HepG2 (cell line): ENCODE results near the gene KRTAP4-7. TPM values are rescaled to one million over a fixed set of nuclear protein-coding genes. Genes with fewer than 3 reads are reported as not detected.

Experiments used
- ATAC-seq: fragments of 200-7000 bp; cut with Tn5 transposase; 3 replicates; pipeline ENCODE4 v1.9.1; 2020; ENCODE audit warnings: mild to moderate bottlenecking, moderate library complexity
- BruUV-seq: library from RNA; stranded (reverse); fragments of 400-500 nt; replicated peaks from 2 replicates; lab custom pipeline; 2021; lab: Mats Ljungman, UMichigan
- CTCF ChIA-PET: fragments of 300-600 bp; formaldehyde crosslinking; extraction: SDS; loops from one replicate; lab custom pipeline; 2021; ENCODE audit warnings: low total read pairs, inconsistent platforms, low intra/inter-chr PET ratio; lab: Yijun Ruan, JAX
- POLR2A ChIA-PET: fragments of 350-600 bp; sonication (Branson Sonifier 250); formaldehyde crosslinking; loops from one replicate; lab custom pipeline; 2020; ENCODE audit warnings: antibody characterized with exemption, inconsistent platforms; lab: Yijun Ruan, JAX
- DNase-seq: peaks from one replicate; pipeline ENCODE4 v3.0.0-alpha.2; 2015; ENCODE audit warnings: low spot score
- FAIRE-seq: peaks from 3 replicates; lab custom pipeline; 2011; peaks lifted over from hg19 to GRCh38; lab: Jason Lieb, UNC
- H2AFZ ChIP-seq: one replicate; pipeline ENCODE4 v1.6.1; 2011; ENCODE audit warnings: low read length, inconsistent platforms
- H3K27ac ChIP-seq: fragments of 300-600 bp; 3 replicates; pipeline ENCODE4 v1.8.0; 2011; ENCODE audit warnings: mixed run types, mild to moderate bottlenecking, mixed read lengths, low read length, inconsistent platforms; ENCODE audit not compliant: insufficient read depth; ENCODE audit errors: extremely low read length
- H3K27me3 ChIP-seq, 2 experiments: fragments of 200-600 bp in 1 of 2; 2 replicates in 1 of 2; 3 replicates in 1 of 2; pipeline versions ENCODE4 v1.6.0 to v1.8.0; 2011; ENCODE audit warnings: low read length in 2 of 2, mild to moderate bottlenecking in 2 of 2, moderate library complexity in 2 of 2, inconsistent platforms in 1 of 2; ENCODE audit not compliant: insufficient read depth in 2 of 2, control insufficient read depth in 1 of 2
- H3K36me3 ChIP-seq, 2 experiments: fragments of 200-600 bp in 1 of 2; replicated peaks in 1 of 2; 2 replicates in 1 of 2; 3 replicates in 1 of 2; pipeline versions ENCODE4 v1.5.1 to v1.8.0; 2011; ENCODE audit warnings: low read length in 2 of 2, inconsistent platforms in 1 of 2; ENCODE audit not compliant: insufficient read depth in 2 of 2, control insufficient read depth in 1 of 2
- H3K4me1 ChIP-seq: 2 replicates; pipeline ENCODE4 v1.5.1; 2012; ENCODE audit warnings: low read length, inconsistent platforms; ENCODE audit not compliant: insufficient read depth
- H3K4me2 ChIP-seq: 2 replicates; pipeline ENCODE4 v1.6.0; 2011; ENCODE audit warnings: low read depth, low read length, inconsistent platforms
- H3K4me3 ChIP-seq, 3 experiments: fragments of 200-600 bp in 1 of 3; sonication (generic), shearing (Covaris generic) in 1 of 3; replicated peaks in 1 of 3; 2 replicates each; pipeline ENCODE4 v1.5.1; 2011 to 2016; ENCODE audit warnings: low read length in 3 of 3, inconsistent platforms in 2 of 3, low read depth in 2 of 3, mild to moderate bottlenecking in 2 of 3, control low read depth in 1 of 3, mixed read lengths in 1 of 3; ENCODE audit not compliant: insufficient read depth in 1 of 3
- H3K79me2 ChIP-seq: one replicate; pipeline ENCODE4 v1.6.1; 2011; ENCODE audit warnings: low read length, inconsistent platforms; ENCODE audit not compliant: insufficient read depth
- H3K9ac ChIP-seq: 2 replicates; pipeline ENCODE4 v1.6.0; 2011; ENCODE audit warnings: mild to moderate bottlenecking, low read depth, low read length, inconsistent platforms; ENCODE audit not compliant: insufficient read depth
- H3K9me3 ChIP-seq: 2 replicates; pipeline ENCODE4 v1.5.1; 2012; ENCODE audit warnings: mild to moderate bottlenecking, low read length
- H4K20me1 ChIP-seq: 2 replicates; pipeline ENCODE4 v1.6.0; 2011; ENCODE audit warnings: inconsistent platforms, mild to moderate bottlenecking, low read length, moderate library complexity; ENCODE audit not compliant: insufficient read depth
- DR1 ChIP-seq: sonication (generic); formaldehyde crosslinking; IDR thresholded peaks from 2 replicates; pipeline ENCODE4 v1.8.0; 2021; ENCODE audit warnings: mild to moderate bottlenecking, missing genetic modification reagents, inconsistent platforms
- KMT2B ChIP-seq: IDR thresholded peaks from 2 replicates; pipeline ENCODE4 v1.6.1; 2016; ENCODE audit warnings: missing genetic modification reagents, missing compliant biosample characterization
- MAFF ChIP-seq: IDR thresholded peaks from 2 replicates; pipeline ENCODE4 v1.6.1; 2011; ENCODE audit warnings: low read depth, low read length, improper control_type of control experiment
- MAFK ChIP-seq, 2 experiments: IDR thresholded peaks in 1 of 2; conservative IDR thresholded peaks in 1 of 2; 2 replicates each; pipeline ENCODE4 v1.6.1; 2011; ENCODE audit warnings: improper control_type of control experiment in 2 of 2, low read length in 2 of 2
- NONO ChIP-seq, 2 experiments: fragments of 450-650 bp in 1 of 2; sonication (generic) in 1 of 2; formaldehyde crosslinking in 1 of 2; IDR thresholded peaks in 1 of 2; conservative IDR thresholded peaks in 1 of 2; 2 replicates each; pipeline versions ENCODE4 v1.6.1 to v1.8.0; 2017 to 2022; ENCODE audit warnings: mild to moderate bottlenecking in 1 of 2, missing genetic modification reagents in 1 of 2, moderate library complexity in 1 of 2
- ZNF276 ChIP-seq: sonication (generic); formaldehyde crosslinking; IDR thresholded peaks from 2 replicates; pipeline ENCODE4 v1.4.0; 2020; ENCODE audit warnings: mild to moderate bottlenecking, low read depth, missing genetic modification reagents
- ZNF451 ChIP-seq: sonication (generic); formaldehyde crosslinking; IDR thresholded peaks from 2 replicates; pipeline ENCODE4 v1.5.0; 2020; ENCODE audit warnings: mild to moderate bottlenecking, missing genetic modification reagents
- ZNF761 ChIP-seq: sonication (generic); formaldehyde crosslinking; conservative IDR thresholded peaks from 2 replicates; pipeline ENCODE4 v1.4.0; 2020; ENCODE audit warnings: mild to moderate bottlenecking, missing genetic modification reagents
- ZSCAN9 ChIP-seq: IDR thresholded peaks from 2 replicates; pipeline ENCODE4 v1.6.1; 2016; ENCODE audit warnings: borderline replicate concordance
- whole genome bisulfite sequencing: methylation state at CpG from one replicate; pipeline ENCODE4 v1.1.6; 2017; ENCODE audit warnings: low lambda C conversion rate; 5-methylcytosine and 5-hydroxymethylcytosine counted together
- in situ Hi-C: cut with HindIII; loops from 2 replicates; pipeline ENCODE4 v1.10.0; 2017; ENCODE audit warnings: low pct_unique_long_range_greater_than_20kb; ENCODE audit not compliant: extremely low pct_ligation_motif_present
- intact Hi-C: fragments of 100-400 bp; cut with micrococcal nuclease; formaldehyde crosslinking; loops from one replicate; pipeline ENCODE4 v1.10.0; 2022; ENCODE audit not compliant: unreplicated experiment
- polyA plus RNA-seq, 8 experiments: library from polyadenylated mRNA; depleted of rRNA in 3 of 8; stranded (reverse) in 7 of 8; unstranded in 1 of 8; fragments of >200 nt; fragmentation: Illumina TruSeq in 4 of 8; extraction: Trizol in 4 of 8; gene quantifications; 2 replicates each; pipeline versions ENCODE4 v1.2.1 to v1.2.3, GENCODE V29; 2011 to 2016; ENCODE audit warnings: low read depth in 4 of 8, missing spikeins in 1 of 8, mixed read lengths in 1 of 8; ENCODE audit not compliant: insufficient read depth in 1 of 8
- total RNA-seq, 5 experiments: library from RNA; depleted of rRNA; stranded (reverse); fragments of >200 nt; fragmentation: Illumina TruSeq; extraction: Trizol; gene quantifications; 2 replicates each; pipeline ENCODE4 v1.2.3, GENCODE V29; 2016; ENCODE audit warnings: low read depth in 1 of 5
- TF ChIP-seq, protein P1 (sequence below): sonication (generic); formaldehyde crosslinking; IDR thresholded peaks from 2 replicates; pipeline ENCODE4 v1.4.0; 2020; ENCODE audit warnings: missing genetic modification reagents, borderline replicate concordance

Gene KRTAP4-7
- total and polyA plus RNA-seq, 2 of the 13 experiments (the other 11 are each of a cell fraction or from before 2014, with no cell fraction given), result not detected

- POLR2A ChIA-PET, result no interaction called here
- no TSS peak for BruUV-seq
- intact Hi-C loops, result no loop called here
- Histone ChIP-seq H3K36me3 (no peaks in the 10 kb centered on the region), H3K9me3 (no peaks in the 10 kb centered on the region), H3K79me2 (no peaks in the 10 kb centered on the region), H3K4me1 (no peaks in the 10 kb centered on the region), H2AFZ (no peak overlapping the region), H3K4me2 (no peak overlapping the region), H3K4me3 (no peak overlapping the region), H4K20me1 (no peaks in the 10 kb centered on the region), H3K27me3 (peaks cover 0 to 5% of the 10 kb centered on the region in 2 experiments; a peak in 2 of 5 replicates), H3K9ac (no peak overlapping the region), H3K27ac (no peak overlapping the region)
- FAIRE-seq (no peak), ATAC-seq (no peak), DNase-seq (no peak)
- TF ChIP-seq KMT2B (CRISPR knock-in tag) (no peak), NONO (IDR thresholded peaks at IDR 0.05) (0 out of 2 replicates have a peak, but pooled peaks have one; percentile 22), NONO (CRISPR knock-in tag; conservative IDR thresholded peaks at IDR 0.05) (no peak), ZSCAN9 (CRISPR knock-in tag) (no peak)
- CTCF ChIA-PET, result no interaction called here
- in situ Hi-C loops, result no loop called here
Observed at GRCh38 chr17:41076788-41077187, 7.2 kb upstream of the KRTAP4-7 start.

DNA sequence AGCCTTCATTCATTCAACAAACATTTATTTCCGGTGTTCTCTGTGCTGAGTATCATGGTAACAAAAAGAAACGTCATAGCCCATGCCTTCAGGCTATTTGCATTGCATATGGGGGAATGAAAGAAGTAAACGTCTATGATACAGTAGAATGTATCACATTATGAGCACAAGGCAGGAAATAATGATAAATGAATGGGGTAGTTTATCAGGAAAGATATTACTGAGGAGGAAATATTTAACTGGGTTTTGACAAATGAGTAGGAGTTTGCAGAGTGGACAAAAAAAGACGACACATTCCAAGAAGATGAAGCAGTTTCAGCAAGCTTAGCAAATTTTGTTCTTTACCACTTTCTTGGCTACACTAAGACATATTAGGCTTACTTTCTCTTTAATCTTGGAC lies 1.3 kb upstream of the KRTAP4-7 start:
- DNase-seq, result no peak
- Histone ChIP-seq H3K9me3 (no peaks in the 10 kb centered on the region), H3K4me3 (no peak overlapping the region), H3K27ac (no peak overlapping the region), H3K36me3 (no peaks in the 10 kb centered on the region), H4K20me1 (no peaks in the 10 kb centered on the region), H3K4me1 (no peaks in the 10 kb centered on the region), H3K4me2 (no peak overlapping the region), H3K79me2 (no peaks in the 10 kb centered on the region), H3K27me3 (no peaks in the 10 kb centered on the region; a peak in 2 of 5 replicates), H2AFZ (no peak overlapping the region), H3K9ac (no peak overlapping the region)
- POLR2A ChIA-PET, result no interaction called here
- WGBS, result 2% methylated on average over 4 of the region's 4 CpGs
- CTCF ChIA-PET, result no interaction called here
- FAIRE-seq, result no peak
- no TSS peak for BruUV-seq
- in situ Hi-C loops, result no loop called here
- ATAC-seq, result no peak
- no peak for TF ChIP-seq DR1 (CRISPR knock-in tag)
- TF ChIP-seq ZNF761 (CRISPR knock-in tag), result no peak
- 0 out of 2 replicates have a peak, but pooled peaks have one; percentile 50 for TF ChIP-seq MAFF
- peak; percentile 24 to 60; a peak in 3 of 4 replicates for TF ChIP-seq MAFK (conservative IDR thresholded peaks at IDR 0.05 in 1 of 2, IDR thresholded peaks at IDR 0.05 in 1 of 2; ENCODE audit: low read length in 2 of 2)
- TF ChIP-seq, protein P1, sequence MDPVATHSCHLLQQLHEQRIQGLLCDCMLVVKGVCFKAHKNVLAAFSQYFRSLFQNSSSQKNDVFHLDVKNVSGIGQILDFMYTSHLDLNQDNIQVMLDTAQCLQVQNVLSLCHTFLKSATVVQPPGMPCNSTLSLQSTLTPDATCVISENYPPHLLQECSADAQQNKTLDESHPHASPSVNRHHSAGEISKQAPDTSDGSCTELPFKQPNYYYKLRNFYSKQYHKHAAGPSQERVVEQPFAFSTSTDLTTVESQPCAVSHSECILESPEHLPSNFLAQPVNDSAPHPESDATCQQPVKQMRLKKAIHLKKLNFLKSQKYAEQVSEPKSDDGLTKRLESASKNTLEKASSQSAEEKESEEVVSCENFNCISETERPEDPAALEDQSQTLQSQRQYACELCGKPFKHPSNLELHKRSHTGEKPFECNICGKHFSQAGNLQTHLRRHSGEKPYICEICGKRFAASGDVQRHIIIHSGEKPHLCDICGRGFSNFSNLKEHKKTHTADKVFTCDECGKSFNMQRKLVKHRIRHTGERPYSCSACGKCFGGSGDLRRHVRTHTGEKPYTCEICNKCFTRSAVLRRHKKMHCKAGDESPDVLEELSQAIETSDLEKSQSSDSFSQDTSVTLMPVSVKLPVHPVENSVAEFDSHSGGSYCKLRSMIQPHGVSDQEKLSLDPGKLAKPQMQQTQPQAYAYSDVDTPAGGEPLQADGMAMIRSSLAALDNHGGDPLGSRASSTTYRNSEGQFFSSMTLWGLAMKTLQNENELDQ (CRISPR knock-in tag), result no peak
- TF ChIP-seq ZNF451 (CRISPR knock-in tag), result no peak
- no peak for TF ChIP-seq ZNF276 (CRISPR knock-in tag)
- intact Hi-C loops, result no loop called here
